OCI-LY1 (cell line): ENCODE measurements around the gene ERI2.

Source experiments
- CTCF ChIP-seq: fragments of 200-600 bp; sonication (generic), shearing (Covaris generic); IDR thresholded peaks from 2 replicates; pipeline ENCODE4 v1.5.1; 2017; ENCODE audit warnings: mild to moderate bottlenecking, antibody characterized with exemption, low read length, moderate library complexity, mixed read lengths
- EZH2 ChIP-seq: fragments of 200-600 bp; sonication (generic), shearing (Covaris generic); IDR thresholded peaks from 2 replicates; pipeline ENCODE4 v1.8.0; 2017; ENCODE audit warnings: borderline replicate concordance, mixed run types, mild to moderate bottlenecking, antibody characterized with exemption, low read length, moderate library complexity, mixed read lengths

GRCh38 chr16:20789130-20789529, 17.1 kb downstream of the ERI2 start:
- TF ChIP-seq CTCF (no peak), EZH2 (no peak)
